GM23338 (cell line): ENCODE results near the gene KRT17. TPM values are rescaled to one million over a fixed set of nuclear protein-coding genes. Genes with fewer than 3 reads are reported as not detected.

Experiments used
- ATAC-seq: fragments of 200-7000 bp; cut with Tn5 transposase; 3 replicates; pipeline ENCODE4 v1.9.1; 2020
- DNase-seq: peaks from one replicate; pipeline ENCODE4 v3.0.0-alpha.2; 2015; ENCODE audit warnings: low spot score
- H2AFZ ChIP-seq: fragments of 200-600 bp; sonication (generic); 2 replicates; pipeline ENCODE4 v1.8.0; 2016; ENCODE audit warnings: antibody characterized with exemption, mild to moderate bottlenecking, moderate library complexity
- H3F3A ChIP-seq: fragments of 200-600 bp; sonication (generic); replicated peaks from 2 replicates; pipeline ENCODE4 v1.8.0; 2017; ENCODE audit warnings: antibody characterized with exemption, mixed run types, low read depth
- H3K27ac ChIP-seq: fragments of 200-600 bp; sonication (generic); 2 replicates; pipeline ENCODE4 v1.6.1; 2016; ENCODE audit warnings: low read depth
- H3K27me3 ChIP-seq: fragments of 200-600 bp; sonication (generic); 2 replicates; pipeline ENCODE4 v1.8.0; 2016; ENCODE audit warnings: mild to moderate bottlenecking, mixed run types, moderate library complexity; ENCODE audit not compliant: insufficient read depth
- H3K36me3 ChIP-seq: fragments of 200-600 bp; sonication (generic); 2 replicates; pipeline ENCODE4 v1.8.0; 2016; ENCODE audit warnings: mild to moderate bottlenecking; ENCODE audit not compliant: insufficient read depth
- H3K4me1 ChIP-seq: fragments of 200-600 bp; sonication (generic); 2 replicates; pipeline ENCODE4 v1.8.0; 2016; ENCODE audit warnings: mild to moderate bottlenecking, moderate library complexity; ENCODE audit not compliant: insufficient read depth
- H3K4me2 ChIP-seq: fragments of 200-600 bp; sonication (generic); 2 replicates; pipeline ENCODE4 v1.7.1; 2017; ENCODE audit warnings: mixed run types
- H3K4me3 ChIP-seq: fragments of 200-600 bp; sonication (generic); 2 replicates; pipeline ENCODE4 v1.6.1; 2016; ENCODE audit warnings: mixed run types
- H3K79me2 ChIP-seq: fragments of 200-600 bp; sonication (generic); replicated peaks from 2 replicates; pipeline ENCODE4 v1.8.0; 2017; ENCODE audit warnings: mild to moderate bottlenecking; ENCODE audit not compliant: insufficient read depth
- H3K9me2 ChIP-seq: fragments of 200-600 bp; sonication (generic); 2 replicates; pipeline ENCODE4 v1.8.0; 2017; ENCODE audit not compliant: insufficient read depth
- H4K20me1 ChIP-seq: fragments of 200-600 bp; sonication (generic); replicated peaks from 2 replicates; pipeline ENCODE4 v1.8.0; 2017; ENCODE audit warnings: mild to moderate bottlenecking; ENCODE audit not compliant: insufficient read depth
- H3K27ac Mint-ChIP-seq: 2 replicates; pipeline ENCODE4 v1.8.0; 2020; ENCODE audit warnings: inconsistent platforms, mild to moderate bottlenecking, moderate library complexity, mixed read lengths
- H3K27me3 Mint-ChIP-seq: 3 replicates; pipeline ENCODE4 v1.8.0; 2022; ENCODE audit warnings: low read depth, mild to moderate bottlenecking, moderate library complexity, mixed read lengths, inconsistent platforms; ENCODE audit not compliant: insufficient read depth, poor library complexity
- H3K36me3 Mint-ChIP-seq: 3 replicates; pipeline ENCODE4 v1.8.0; 2021; ENCODE audit warnings: low read depth, mild to moderate bottlenecking, inconsistent platforms, moderate library complexity, mixed read lengths
- H3K4me1 Mint-ChIP-seq: 3 replicates; pipeline ENCODE4 v1.8.0; 2020; ENCODE audit warnings: mild to moderate bottlenecking, inconsistent platforms, mixed read lengths
- H3K4me3 Mint-ChIP-seq: 3 replicates; pipeline ENCODE4 v1.8.0; 2021; ENCODE audit warnings: moderate library complexity, mild to moderate bottlenecking, inconsistent platforms, mixed read lengths
- H3K9me3 Mint-ChIP-seq: 3 replicates; pipeline ENCODE4 v1.8.0; 2020; ENCODE audit warnings: moderate library complexity, mild to moderate bottlenecking, inconsistent platforms, mixed read lengths
- CREB1 ChIP-seq: fragments of 250-450 bp; sonication (Bioruptor Pico); IDR thresholded peaks from 2 replicates; pipeline ENCODE4 v1.5.0; 2020; ENCODE audit warnings: low read depth, mild to moderate bottlenecking, moderate library complexity
- EZH2 ChIP-seq: fragments of 200-600 bp; sonication (generic); IDR thresholded peaks from one replicate; pipeline ENCODE4 v1.8.0; 2017; ENCODE audit warnings: antibody characterized with exemption, mild to moderate bottlenecking, low read depth; ENCODE audit not compliant: unreplicated experiment
- EZH2phosphoT487 ChIP-seq: fragments of 200-600 bp; sonication (generic); IDR thresholded peaks from one replicate; pipeline ENCODE4 v1.8.1; 2018; ENCODE audit warnings: antibody characterized with exemption; ENCODE audit not compliant: unreplicated experiment
- JUNB ChIP-seq: IDR thresholded peaks from one replicate; pipeline ENCODE4 v1.6.1; 2016; ENCODE audit warnings: antibody characterized with exemption; ENCODE audit not compliant: unreplicated experiment
- NANOG ChIP-seq: IDR thresholded peaks from 2 replicates; pipeline ENCODE4 v1.6.1; 2016; ENCODE audit warnings: antibody characterized with exemption, borderline replicate concordance
- POLR2AphosphoS5 ChIP-seq: IDR thresholded peaks from 2 replicates; pipeline ENCODE4 v1.6.1; 2016; ENCODE audit warnings: antibody characterized with exemption, low read depth
- ZNF114 ChIP-seq: fragments of 250-450 bp; sonication (Bioruptor Pico); IDR thresholded peaks from 2 replicates; pipeline ENCODE4 v1.5.0; 2020; ENCODE audit warnings: mild to moderate bottlenecking, moderate library complexity
- polyA plus RNA-seq: library from polyadenylated mRNA; unstranded; fragments of >200 nt; fragmentation: Nextera tagmentation; extraction: Ambion mirVana; gene quantifications from 2 replicates; pipeline ENCODE4 v1.2.1, GENCODE V29; 2016
- total RNA-seq: library from RNA; depleted of rRNA; stranded (reverse); fragments of >200 nt; shearing (Covaris generic); gene quantifications from 2 replicates; pipeline ENCODE4 v1.2.3, GENCODE V29; 2014
- TF ChIP-seq, protein P1 (sequence below), 2 experiments: fragments of 200-600 bp in 1 of 2; sonication (generic) in 1 of 2; conservative IDR thresholded peaks; 2 replicates each; pipeline versions ENCODE4 v1.5.1 to v1.6.1; 2016 to 2017; ENCODE audit warnings: antibody characterized with exemption in 2 of 2, low read depth in 2 of 2, mild to moderate bottlenecking in 2 of 2, moderate library complexity in 1 of 2
- TF ChIP-seq, protein P2 (sequence below): IDR thresholded peaks from 2 replicates; pipeline ENCODE4 v1.6.1; 2016; ENCODE audit warnings: antibody characterized with exemption

The KRT17 gene
- total and polyA plus RNA-seq, 2 experiments from 2014 or later: 0.63 to 1.8 TPM

DNA sequence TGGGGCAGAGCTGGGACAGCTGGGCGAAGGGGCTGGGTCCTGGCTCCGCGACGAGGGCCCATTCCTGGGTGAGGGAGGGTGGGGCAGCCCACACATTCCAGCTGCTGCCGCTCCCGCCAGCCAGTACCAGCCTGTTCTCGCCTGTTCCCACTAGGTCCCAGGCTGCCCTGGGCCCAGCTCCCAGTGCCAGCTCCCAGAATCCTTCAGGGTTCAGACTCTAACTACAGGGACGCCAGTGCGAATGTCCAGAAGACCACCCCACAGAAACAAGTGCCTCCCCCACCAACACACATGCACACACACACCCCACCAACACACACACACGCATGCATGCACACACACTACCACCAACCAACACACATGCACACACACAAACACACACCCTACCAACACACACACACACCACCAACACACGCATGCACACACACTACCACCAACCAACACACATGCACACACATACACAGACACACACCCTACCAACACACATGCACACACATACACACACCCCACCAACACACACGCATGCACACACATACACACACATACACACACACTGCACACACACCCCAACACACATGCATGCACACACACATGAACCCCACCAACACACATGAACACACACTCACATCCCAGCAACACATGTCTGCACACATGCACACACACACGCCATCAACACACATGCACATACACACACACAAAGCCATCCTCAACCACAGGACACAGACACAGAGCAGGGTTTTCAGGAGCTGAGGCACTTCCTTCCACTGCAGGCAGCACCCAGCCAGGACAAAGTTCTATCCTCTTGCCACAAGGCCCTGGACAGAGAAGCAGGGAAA, 27.5 kb upstream of the KRT17 start:
- no peaks in the 10 kb centered on the region for H3F3A ChIP-seq
- H3K27me3 ChIP-seq: no peaks in the 10 kb centered on the region
- Mint-ChIP-seq H3K9me3 (no peaks in the 10 kb centered on the region), H3K4me1 (peaks cover 12% of the 10 kb centered on the region), H3K27ac (no peak overlapping the region), H3K4me3 (no peak overlapping the region), H3K36me3 (no peaks in the 10 kb centered on the region), H3K27me3 (peaks cover 6% of the 10 kb centered on the region)
- H3K9me2 ChIP-seq: no peaks in the 10 kb centered on the region
- H2AFZ ChIP-seq: no peak overlapping the region
- TF ChIP-seq, protein P1, sequence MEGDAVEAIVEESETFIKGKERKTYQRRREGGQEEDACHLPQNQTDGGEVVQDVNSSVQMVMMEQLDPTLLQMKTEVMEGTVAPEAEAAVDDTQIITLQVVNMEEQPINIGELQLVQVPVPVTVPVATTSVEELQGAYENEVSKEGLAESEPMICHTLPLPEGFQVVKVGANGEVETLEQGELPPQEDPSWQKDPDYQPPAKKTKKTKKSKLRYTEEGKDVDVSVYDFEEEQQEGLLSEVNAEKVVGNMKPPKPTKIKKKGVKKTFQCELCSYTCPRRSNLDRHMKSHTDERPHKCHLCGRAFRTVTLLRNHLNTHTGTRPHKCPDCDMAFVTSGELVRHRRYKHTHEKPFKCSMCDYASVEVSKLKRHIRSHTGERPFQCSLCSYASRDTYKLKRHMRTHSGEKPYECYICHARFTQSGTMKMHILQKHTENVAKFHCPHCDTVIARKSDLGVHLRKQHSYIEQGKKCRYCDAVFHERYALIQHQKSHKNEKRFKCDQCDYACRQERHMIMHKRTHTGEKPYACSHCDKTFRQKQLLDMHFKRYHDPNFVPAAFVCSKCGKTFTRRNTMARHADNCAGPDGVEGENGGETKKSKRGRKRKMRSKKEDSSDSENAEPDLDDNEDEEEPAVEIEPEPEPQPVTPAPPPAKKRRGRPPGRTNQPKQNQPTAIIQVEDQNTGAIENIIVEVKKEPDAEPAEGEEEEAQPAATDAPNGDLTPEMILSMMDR (conservative IDR thresholded peaks at IDR 0.05; ENCODE audit: low read depth in 2 of 2): no peak
- TF ChIP-seq ZNF114 (no peak), EZH2 (no peak)
- no peaks in the 10 kb centered on the region for H4K20me1 ChIP-seq
- no peak overlapping the region for H3K27ac ChIP-seq
- peaks cover 5% of the 10 kb centered on the region for H3K4me1 ChIP-seq
- no peaks in the 10 kb centered on the region for H3K79me2 ChIP-seq
- no peaks in the 10 kb centered on the region for H3K36me3 ChIP-seq
- no peak overlapping the region for H3K4me3 ChIP-seq
- H3K4me2 ChIP-seq: no peak overlapping the region
- DNase-seq (no peak), ATAC-seq (no peak)

DNA sequence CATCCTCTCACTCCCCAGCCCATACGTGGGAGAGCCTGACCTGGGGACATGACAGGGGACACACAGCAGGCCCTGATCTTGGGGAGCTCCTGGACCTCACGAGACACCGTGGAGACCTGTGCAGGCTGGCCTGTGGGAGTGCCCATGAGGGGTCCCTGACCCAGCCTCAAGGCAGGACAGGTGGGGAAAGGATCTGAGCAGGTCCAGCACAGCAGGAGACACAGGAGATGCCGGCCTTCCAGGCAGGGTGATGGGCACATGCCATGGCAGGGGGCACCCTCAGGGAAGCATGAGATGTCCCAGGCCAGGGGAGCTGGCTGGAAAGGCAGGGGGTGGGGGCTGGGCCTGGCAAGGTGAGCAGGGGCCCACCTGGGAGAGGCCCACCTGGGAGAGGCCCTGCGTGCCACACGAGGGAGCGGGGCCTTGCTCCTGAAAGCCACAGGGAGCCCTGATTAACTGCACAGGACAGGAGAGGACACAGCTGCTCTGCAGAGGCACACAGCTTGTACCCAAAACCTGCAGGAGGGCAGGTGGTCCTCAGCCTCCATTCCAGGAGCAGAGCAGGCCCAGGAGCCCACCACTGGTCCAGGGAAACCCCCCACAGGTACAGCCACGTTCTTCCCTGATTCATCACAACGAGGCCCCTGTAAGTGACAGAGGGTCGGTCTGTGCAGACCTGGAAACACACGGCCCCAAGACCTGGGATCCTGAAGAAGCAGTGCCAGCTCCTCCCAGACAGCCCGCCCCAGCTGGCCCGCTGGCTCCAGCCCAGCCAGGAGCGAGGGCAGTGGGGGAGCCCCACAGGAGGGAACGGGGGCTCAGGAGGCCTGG, 26.6 kb upstream of the KRT17 start:
- H3K27me3 ChIP-seq: no peaks in the 10 kb centered on the region
- no peak for DNase-seq
- TF ChIP-seq ZNF114: no peak
- TF ChIP-seq JUNB: no peak
- TF ChIP-seq, protein P1 (conservative IDR thresholded peaks at IDR 0.05; ENCODE audit: low read depth in 2 of 2): no peak
- no peak for TF ChIP-seq CREB1 (CRISPR knock-in tag)
- TF ChIP-seq NANOG: no peak
- TF ChIP-seq EZH2phosphoT487: no peak
- TF ChIP-seq POLR2AphosphoS5: no peak
- TF ChIP-seq, protein P2, sequence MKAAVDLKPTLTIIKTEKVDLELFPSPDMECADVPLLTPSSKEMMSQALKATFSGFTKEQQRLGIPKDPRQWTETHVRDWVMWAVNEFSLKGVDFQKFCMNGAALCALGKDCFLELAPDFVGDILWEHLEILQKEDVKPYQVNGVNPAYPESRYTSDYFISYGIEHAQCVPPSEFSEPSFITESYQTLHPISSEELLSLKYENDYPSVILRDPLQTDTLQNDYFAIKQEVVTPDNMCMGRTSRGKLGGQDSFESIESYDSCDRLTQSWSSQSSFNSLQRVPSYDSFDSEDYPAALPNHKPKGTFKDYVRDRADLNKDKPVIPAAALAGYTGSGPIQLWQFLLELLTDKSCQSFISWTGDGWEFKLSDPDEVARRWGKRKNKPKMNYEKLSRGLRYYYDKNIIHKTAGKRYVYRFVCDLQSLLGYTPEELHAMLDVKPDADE: no peak

More for the DNA sequence above, 26.6 kb upstream of the KRT17 start:
- no peaks in the 10 kb centered on the region for H3K9me3 Mint-ChIP-seq
- H3K4me3 Mint-ChIP-seq: no peak overlapping the region
- H3K4me1 Mint-ChIP-seq: peaks cover 12% of the 10 kb centered on the region
- peaks cover 6% of the 10 kb centered on the region for H3K27me3 Mint-ChIP-seq
- H3F3A ChIP-seq: no peaks in the 10 kb centered on the region
- H3K27ac ChIP-seq: no peak overlapping the region
- H3K4me1 ChIP-seq: peaks cover 5% of the 10 kb centered on the region
- H3K27ac Mint-ChIP-seq: no peak overlapping the region
- H3K79me2 ChIP-seq: no peaks in the 10 kb centered on the region
- no peaks in the 10 kb centered on the region for H3K9me2 ChIP-seq
- no peaks in the 10 kb centered on the region for H3K36me3 ChIP-seq
- H3K4me3 ChIP-seq: no peak overlapping the region
- no peak for ATAC-seq
- H4K20me1 ChIP-seq: no peaks in the 10 kb centered on the region
- H3K36me3 Mint-ChIP-seq: no peaks in the 10 kb centered on the region
- H2AFZ ChIP-seq: no peak overlapping the region
- no peak overlapping the region for H3K4me2 ChIP-seq
